ENCODE data around the gene ZNF691.

- TF ChIP-seq CTCF (IDR thresholded peaks at IDR 0.05): no peak
- TF ChIP-seq POLR2A (IDR thresholded peaks at IDR 0.05): no peak
Measured at GRCh38 chr1:42873670-42874069, 27.3 kb downstream of the ZNF691 start.
